H1 (cell line): Measurements from ENCODE around the gene PDE8A. TPM values are rescaled to one million over a fixed set of nuclear protein-coding genes. Genes with fewer than 3 reads are reported as not detected.
A peak's percentile ranks its signal among the peaks of the same experiment; 100 is the strongest.

ENCODE experiments used
- CTCF ChIA-PET: fragments of 300-600 bp; sonication (Branson Sonifier 250); formaldehyde crosslinking; loops from one replicate; lab custom pipeline; 2021; ENCODE audit not compliant: partially characterized antibody; lab: Charles Lee
- POLR2A ChIA-PET: fragments of 300-600 bp; sonication (Branson Sonifier 250); formaldehyde crosslinking; loops from one replicate; lab custom pipeline; 2021; ENCODE audit warnings: inconsistent platforms; ENCODE audit not compliant: partially characterized antibody; lab: Charles Lee
- DNase-seq, 2 experiments: peaks; one replicate each; pipeline versions ENCODE4 v3.0.0 to v3.0.0-alpha.2; 2010 to 2022; ENCODE audit warnings: low spot score in 2 of 2, low read depth in 1 of 2, mixed read lengths in 1 of 2
- FAIRE-seq: peaks from 2 replicates; lab custom pipeline; 2011; peaks lifted over from hg19 to GRCh38; lab: Jason Lieb, UNC
- H2AFZ ChIP-seq: 2 replicates; pipeline ENCODE4 v1.8.1; 2012; ENCODE audit warnings: low read length, inconsistent platforms
- H2AK5ac ChIP-seq: 2 replicates; pipeline ENCODE4 v1.6.1; 2013; ENCODE audit warnings: low read depth, low read length
- H2BK120ac ChIP-seq: replicated peaks from 2 replicates; pipeline ENCODE3; 2013; ENCODE audit warnings: low read depth, low read length, inconsistent platforms
- H2BK12ac ChIP-seq: 2 replicates; pipeline ENCODE4 v1.6.1; 2013; ENCODE audit warnings: low read depth, low read length
- H2BK15ac ChIP-seq: 2 replicates; pipeline ENCODE4 v1.6.1; 2013; ENCODE audit warnings: low read length
- H2BK20ac ChIP-seq: 2 replicates; pipeline ENCODE4 v1.6.1; 2013; ENCODE audit warnings: low read length
- H2BK5ac ChIP-seq: 2 replicates; pipeline ENCODE4 v1.6.1; 2013; ENCODE audit warnings: low read depth, low read length
- H3K14ac ChIP-seq: 2 replicates; pipeline ENCODE4 v1.6.1; 2013; ENCODE audit warnings: inconsistent platforms; ENCODE audit not compliant: insufficient read length
- H3K18ac ChIP-seq: 2 replicates; pipeline ENCODE4 v1.6.1; 2013; ENCODE audit warnings: low read length; ENCODE audit errors: extremely low read depth
- H3K23ac ChIP-seq: 2 replicates; pipeline ENCODE4 v1.6.1; 2013; ENCODE audit warnings: inconsistent platforms; ENCODE audit not compliant: insufficient read length
- H3K23me2 ChIP-seq: 2 replicates; pipeline ENCODE4 v1.6.1; 2013; ENCODE audit warnings: low read depth, low read length
- H3K27ac ChIP-seq: 2 replicates; pipeline ENCODE4 v1.6.1; 2011; ENCODE audit warnings: low read depth, low read length, inconsistent platforms
- H3K27me3 ChIP-seq, 4 experiments: replicated peaks in 1 of 4; 1 replicate in 1 of 4; 2 replicates in 3 of 4; pipeline versions ENCODE4 v1.6.1 to v1.8.1; 2011 to 2013; ENCODE audit warnings: low read length in 3 of 4, mild to moderate bottlenecking in 3 of 4, inconsistent platforms in 2 of 4, mixed read lengths in 2 of 4, moderate library complexity in 1 of 4; ENCODE audit not compliant: control insufficient read depth in 3 of 4, insufficient read depth in 3 of 4; ENCODE audit errors: extremely low read depth in 1 of 4
- H3K36me3 ChIP-seq, 4 experiments: 2 replicates each; pipeline versions ENCODE4 v1.6.1 to v1.8.1; 2011 to 2013; ENCODE audit warnings: mild to moderate bottlenecking in 4 of 4, low read length in 3 of 4, moderate library complexity in 2 of 4, control low read depth in 1 of 4, inconsistent platforms in 1 of 4; ENCODE audit not compliant: insufficient read depth in 4 of 4, control insufficient read depth in 2 of 4
- H3K4ac ChIP-seq: replicated peaks from 2 replicates; pipeline ENCODE3; 2013; ENCODE audit warnings: low read length, low read depth, mixed read lengths, inconsistent platforms; ENCODE audit not compliant: insufficient read length
- H3K4me1 ChIP-seq, 4 experiments: replicated peaks in 1 of 4; 1 replicate in 1 of 4; 2 replicates in 3 of 4; pipeline versions ENCODE4 v1.6.1 to v1.8.1; 2011 to 2013; ENCODE audit warnings: low read length in 3 of 4, inconsistent platforms in 2 of 4, mixed read lengths in 1 of 4; ENCODE audit not compliant: insufficient read depth in 4 of 4, control insufficient read depth in 3 of 4
- H3K4me2 ChIP-seq, 2 experiments: 2 replicates each; pipeline versions ENCODE4 v1.6.1 to v1.8.1; 2011 to 2013; ENCODE audit warnings: low read depth in 2 of 2, low read length in 2 of 2, control low read depth in 1 of 2, inconsistent platforms in 1 of 2, mild to moderate bottlenecking in 1 of 2; ENCODE audit not compliant: insufficient read depth in 1 of 2
- H3K4me3 ChIP-seq, 4 experiments: fragments of 200-600, 300-600 bp in 1 of 4; sonication (generic), shearing (Covaris generic), sonication (Bioruptor Twin) in 1 of 4; 2 replicates each; pipeline versions ENCODE4 v1.5.1 to v1.8.1; 2011 to 2016; ENCODE audit warnings: low read length in 4 of 4, low read depth in 3 of 4, control low read depth in 2 of 4, inconsistent platforms in 2 of 4, mild to moderate bottlenecking in 2 of 4, mixed read lengths in 1 of 4, moderate library complexity in 1 of 4; ENCODE audit not compliant: insufficient read depth in 2 of 4; ENCODE audit errors: extremely low read depth in 1 of 4
- H3K56ac ChIP-seq: replicated peaks from 2 replicates; pipeline ENCODE3; 2013; ENCODE audit warnings: low read depth, mild to moderate bottlenecking, mixed read lengths, low read length, inconsistent platforms; ENCODE audit not compliant: insufficient read length
- H3K79me1 ChIP-seq: 2 replicates; pipeline ENCODE4 v1.6.1; 2013; ENCODE audit warnings: low read depth, low read length, control low read depth
- H3K79me2 ChIP-seq, 2 experiments: 2 replicates each; pipeline versions ENCODE4 v1.6.1 to v1.8.1; 2012 to 2013; ENCODE audit warnings: low read length in 2 of 2, mild to moderate bottlenecking in 2 of 2, inconsistent platforms in 1 of 2; ENCODE audit not compliant: insufficient read depth in 2 of 2, control insufficient read depth in 1 of 2
- H3K9ac ChIP-seq, 4 experiments: replicated peaks in 1 of 4; 1 replicate in 1 of 4; 2 replicates in 3 of 4; pipeline versions ENCODE4 v1.6.1 to v1.8.1; 2011 to 2013; ENCODE audit warnings: low read depth in 3 of 4, low read length in 3 of 4, control low read depth in 2 of 4, mild to moderate bottlenecking in 2 of 4, moderate library complexity in 2 of 4, inconsistent platforms in 1 of 4; ENCODE audit errors: extremely low read depth in 1 of 4
- H3K9me3 ChIP-seq, 2 experiments: 2 replicates each; pipeline versions ENCODE4 v1.6.1 to v1.8.1; 2012 to 2013; ENCODE audit warnings: mild to moderate bottlenecking in 2 of 2, moderate library complexity in 2 of 2, control low read depth in 1 of 2, inconsistent platforms in 1 of 2, low read depth in 1 of 2, low read length in 1 of 2, mixed read lengths in 1 of 2; ENCODE audit not compliant: insufficient read depth in 2 of 2
- H4K20me1 ChIP-seq, 2 experiments: replicated peaks in 1 of 2; 2 replicates each; pipeline versions ENCODE3 to v1.8.1; 2011 to 2013; ENCODE audit warnings: inconsistent platforms in 2 of 2, low read length in 2 of 2, mild to moderate bottlenecking in 1 of 2; ENCODE audit not compliant: insufficient read depth in 2 of 2, control insufficient read depth in 1 of 2
- H4K5ac ChIP-seq: 2 replicates; pipeline ENCODE4 v1.6.1; 2013; ENCODE audit warnings: low read length, low read depth, mixed read lengths, inconsistent platforms; ENCODE audit not compliant: insufficient read length
- H4K8ac ChIP-seq: 2 replicates; pipeline ENCODE4 v1.8.0; 2013; ENCODE audit warnings: mild to moderate bottlenecking, moderate library complexity, low read length, inconsistent platforms; ENCODE audit not compliant: insufficient read depth; ENCODE audit errors: extremely low read depth
- H4K91ac ChIP-seq: replicated peaks from 2 replicates; pipeline ENCODE3; 2013; ENCODE audit warnings: low read length, mixed read lengths, inconsistent platforms; ENCODE audit not compliant: insufficient read length
- NANOG ChIP-seq: IDR thresholded peaks from 2 replicates; pipeline ENCODE4 v1.6.1; 2011; ENCODE audit warnings: low read length, low read depth, mild to moderate bottlenecking, inconsistent platforms; ENCODE audit not compliant: insufficient read depth, poor library complexity, severe bottlenecking
- NRF1 ChIP-seq: IDR thresholded peaks from 2 replicates; pipeline ENCODE4 v1.6.1; 2011; ENCODE audit warnings: mild to moderate bottlenecking, low read depth, low read length, improper control_type of control experiment
- POLR2A ChIP-seq, 2 experiments: IDR thresholded peaks; 1 replicate in 1 of 2; 2 replicates in 1 of 2; pipeline ENCODE4 v1.6.1; 2011; ENCODE audit warnings: low read depth in 2 of 2, low read length in 2 of 2, mild to moderate bottlenecking in 2 of 2; ENCODE audit errors: control extremely low read depth in 1 of 2
- SP1 ChIP-seq: IDR thresholded peaks from 2 replicates; pipeline ENCODE4 v1.6.1; 2011; ENCODE audit warnings: low read depth, low read length
- WGBS, 2 experiments: shearing (Covaris generic) in 1 of 2; methylation state at CpG; one replicate each; pipeline versions ENCODE4 v1.1.6 to v1.1.7; 2013 to 2015; ENCODE audit warnings: low lambda C conversion rate in 2 of 2, mixed read lengths in 2 of 2, inconsistent platforms in 1 of 2, low coverage in 1 of 2, missing lambda C conversion rate in 1 of 2; ENCODE audit not compliant: insufficient replicate concordance in 2 of 2, insufficient coverage in 1 of 2, insufficient read length in 1 of 2; ENCODE audit errors: extremely low coverage in 1 of 2, missing lambda C conversion rate in 1 of 2; 5-methylcytosine and 5-hydroxymethylcytosine counted together
- polyA plus RNA-seq, 7 experiments: library from polyadenylated mRNA; depleted of rRNA in 3 of 7; stranded (reverse) in 5 of 7; unstranded in 2 of 7; fragments of >200 nt in 5 of 7; fragments of 200-250 nt in 2 of 7; gene quantifications; 1 replicate in 5 of 7; 2 replicates in 1 of 7; 4 replicates in 1 of 7; pipeline versions ENCODE4 v1.2.1 to v1.2.3, GENCODE V29; 2011 to 2013; ENCODE audit warnings: missing spikeins in 2 of 7, mixed read lengths in 2 of 7
- total RNA-seq: library from RNA; stranded (reverse); fragmentation: NEBNext Ultra II Directional; extraction: Animal tissue kit (Norgen Biotek cat#: 25700); gene quantifications from 2 replicates; pipeline ENCODE4 v1.2.1, GENCODE V29; 2021

The PDE8A gene
- total and polyA plus RNA-seq, 2 of the 8 experiments (the other 6 are each of a cell fraction or from before 2014, with no cell fraction given) = 6.9 to 7.8 TPM

GRCh38 chr15:84976746-84977345 is 4.8 kb upstream of the PDE8A start:
- Histone ChIP-seq H4K5ac (no peak overlapping the region), H3K9me3 (no peaks in the 10 kb centered on the region), H3K23me2 (peaks cover 11% of the 10 kb centered on the region; the same call in 1 of the 2 replicates), H4K91ac (no peak overlapping the region), H3K4me2 (no peak overlapping the region), H3K27me3 (peaks cover 0 to 22% (median 13%) of the 10 kb centered on the region in 4 experiments; a peak in 6 of 7 replicates), H2BK5ac (no peak overlapping the region), H2BK20ac (no peak overlapping the region), H3K36me3 (no peaks in the 10 kb centered on the region), H2BK120ac (no peak overlapping the region), H4K8ac (peak overlapping the region; percentile 75; the same call in 1 of the 2 replicates), H2AK5ac (no peak overlapping the region), H3K4me1 (peaks cover 4 to 14% (median 6%) of the 10 kb centered on the region in 4 experiments), H3K18ac (no peak overlapping the region), H3K4me3 (no peak overlapping the region), H3K79me1 (no peaks in the 10 kb centered on the region), H3K14ac (no peak overlapping the region), H3K9ac (no peak overlapping the region), H2BK15ac (no peak overlapping the region), H3K4ac (no peak overlapping the region), H2BK12ac (no peak overlapping the region), H2AFZ (no peak overlapping the region), H3K56ac (no peak overlapping the region), H3K23ac (no peak overlapping the region), H3K79me2 (no peaks in the 10 kb centered on the region), H3K27ac (no peak overlapping the region), H4K20me1 (no peaks in the 10 kb centered on the region)
- WGBS, 2 experiments = 88% methylated on average over 10 of the region's 10 CpGs; no CpG with 5 or more reads in 1 of the 2 experiments
- POLR2A ChIA-PET = no interaction called here
- CTCF ChIA-PET = interaction anchor here (0.6 to 1.0 kb wide), 3 partner anchors 47 to 202 kb away, joined by 3 to 4 read pairs (median 4); no protein-coding TSS in a partner anchor
- FAIRE-seq (no peak), DNase-seq (no peak)
- no peak for TF ChIP-seq SP1
- no peak for TF ChIP-seq NRF1
- no peak for TF ChIP-seq NANOG
- TF ChIP-seq POLR2A (IDR thresholded peaks at IDR 0.05; ENCODE audit: control extremely low read depth in 1 of 2, low read depth in 2 of 2, low read length in 2 of 2) = no peak
